Measurements from ENCODE around the gene BCL11B.

The BCL11B gene

DNA sequence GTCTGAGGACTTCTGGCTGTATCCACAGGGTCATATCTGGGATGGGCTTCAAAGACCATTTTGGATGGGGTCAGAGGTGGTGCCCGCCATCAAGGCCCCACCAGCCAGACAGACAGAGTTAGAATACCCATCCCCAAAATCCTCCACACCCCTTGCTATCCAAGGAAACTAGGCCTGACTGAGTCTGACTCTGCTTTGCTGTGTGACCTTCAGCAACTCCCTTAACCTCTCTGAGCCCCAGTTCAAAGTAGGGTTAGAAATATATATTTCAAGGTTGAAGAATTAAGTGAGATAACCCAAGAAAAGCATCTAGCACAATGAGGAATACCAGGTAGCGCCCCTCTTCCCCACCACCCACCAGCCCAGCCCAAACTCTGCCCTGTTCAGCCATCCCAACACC, 20.3 kb downstream of the BCL11B start:
- no peak for DNase-seq (ENCODE audit: extremely low read depth, low read depth)
- TF ChIP-seq CTCF (IDR thresholded peaks at IDR 0.05; ENCODE audit: low read depth, low read length) = no peak

DNA sequence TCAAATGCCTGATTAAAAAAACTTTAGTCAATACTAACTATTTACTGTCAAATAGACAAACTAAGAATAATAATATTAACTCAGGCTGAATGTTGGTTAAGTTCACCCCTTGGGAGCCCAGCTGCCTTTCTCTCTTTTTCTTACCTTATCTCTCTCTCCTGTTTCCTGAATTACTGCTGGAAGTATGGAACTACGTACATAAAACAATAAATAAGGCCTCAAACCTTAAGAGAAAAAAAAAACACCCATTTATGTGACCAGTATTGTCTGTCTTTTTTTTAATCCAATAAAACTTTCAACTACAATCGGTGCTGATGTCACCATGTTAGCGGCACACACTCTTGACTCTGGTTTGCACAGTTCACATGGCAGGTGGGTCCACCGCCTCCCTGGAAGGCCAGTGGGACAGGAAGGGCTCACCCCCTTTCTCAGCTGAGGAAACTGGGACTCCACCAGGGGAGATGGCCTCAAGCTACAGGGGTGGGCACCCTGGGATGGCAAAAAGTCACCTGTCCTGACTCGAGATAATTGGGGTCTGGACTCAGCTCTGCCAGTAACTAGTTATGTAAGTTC, 21.3 kb downstream of the BCL11B start:
- no peak for DNase-seq (ENCODE audit: extremely low read depth, low read depth)
- no peak for TF ChIP-seq CTCF (IDR thresholded peaks at IDR 0.05; ENCODE audit: low read depth, low read length)

- TF ChIP-seq CTCF (IDR thresholded peaks at IDR 0.05; ENCODE audit: low read depth, low read length) = no peak
- no peak for DNase-seq (ENCODE audit: extremely low read depth, low read depth)
Observed at GRCh38 chr14:99249389-99249788, 22.6 kb downstream of the BCL11B start.

DNA sequence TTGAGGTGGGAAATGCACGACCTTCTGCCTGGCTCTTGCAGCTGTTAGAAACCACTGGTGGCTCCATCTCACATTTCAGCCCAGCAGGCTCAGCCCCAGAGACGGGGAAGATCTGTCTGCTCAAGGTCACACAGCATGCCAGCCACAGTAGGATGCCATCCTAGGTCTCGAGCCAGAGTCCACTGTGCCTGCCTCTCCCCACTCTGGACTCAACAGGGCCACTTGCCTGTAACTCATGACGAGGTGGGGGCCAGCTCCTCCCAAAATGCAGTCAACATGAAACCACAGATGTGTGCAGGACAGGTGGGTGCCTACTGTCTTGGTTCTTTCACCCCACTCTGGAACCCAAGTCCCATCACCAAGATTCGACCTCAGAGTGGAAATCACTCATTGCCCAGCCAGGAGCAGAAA, 23.2 kb downstream of the BCL11B start:
- DNase-seq (ENCODE audit: extremely low read depth, low read depth) = no peak
- no peak for TF ChIP-seq CTCF (IDR thresholded peaks at IDR 0.05; ENCODE audit: low read depth, low read length)

GRCh38 chr14:99247772-99248171, 24.2 kb downstream of the BCL11B start:
- DNase-seq (ENCODE audit: extremely low read depth, low read depth) = no peak
- no peak for TF ChIP-seq CTCF (IDR thresholded peaks at IDR 0.05; ENCODE audit: low read depth, low read length)

DNA sequence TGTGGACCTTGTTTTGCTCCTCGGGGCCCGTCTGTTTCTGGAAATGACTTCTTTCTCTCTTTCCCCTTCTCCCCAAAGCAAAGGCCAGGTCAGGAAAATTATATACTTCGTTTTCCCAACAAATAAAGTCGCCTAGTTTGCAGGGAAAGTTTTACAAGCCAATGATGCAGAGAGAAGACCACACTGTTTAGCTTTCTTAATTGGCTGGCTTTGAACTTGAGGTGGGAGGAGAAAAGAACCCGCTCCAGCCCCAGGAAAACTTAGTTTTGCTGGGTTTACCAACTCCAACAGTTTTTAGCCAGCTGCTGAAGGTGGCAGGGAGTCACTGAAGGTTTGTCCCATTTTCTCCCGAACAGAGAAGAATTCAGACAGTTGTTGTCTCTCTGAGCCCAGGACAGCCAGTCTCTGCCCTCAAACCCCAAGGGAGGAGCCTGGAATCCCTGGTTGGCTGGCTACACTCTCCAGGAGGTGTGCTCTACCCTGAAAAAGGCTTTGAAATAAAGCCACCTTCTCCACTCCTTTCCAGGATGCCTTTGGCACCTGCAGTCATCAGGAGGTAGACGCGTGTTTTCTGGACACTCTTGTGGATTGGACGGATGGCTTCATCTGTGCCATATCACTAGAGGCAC, 24.8 kb downstream of the BCL11B start:
- TF ChIP-seq CTCF (IDR thresholded peaks at IDR 0.05; ENCODE audit: low read depth, low read length) = no peak
- DNase-seq (ENCODE audit: extremely low read depth, low read depth) = no peak

GRCh38 chr14:99246536-99247097, 25.4 kb downstream of the BCL11B start:
- DNase-seq (ENCODE audit: extremely low read depth, low read depth) = no peak
- TF ChIP-seq CTCF (IDR thresholded peaks at IDR 0.05; ENCODE audit: low read depth, low read length) = no peak
